Right kidney (tissue), 1 donor: Measurements from ENCODE around the gene TMEM181.
"Not testable (repeated sequence)": the region's sequence is repeated elsewhere in the genome, so short reads cannot be mapped to it uniquely, and the experiment has no call there.

ENCODE experiments used
- DNase-seq: peaks from one replicate; pipeline ENCODE4 v3.0.0-alpha.2; 2016

TMEM181 gene

DNA sequence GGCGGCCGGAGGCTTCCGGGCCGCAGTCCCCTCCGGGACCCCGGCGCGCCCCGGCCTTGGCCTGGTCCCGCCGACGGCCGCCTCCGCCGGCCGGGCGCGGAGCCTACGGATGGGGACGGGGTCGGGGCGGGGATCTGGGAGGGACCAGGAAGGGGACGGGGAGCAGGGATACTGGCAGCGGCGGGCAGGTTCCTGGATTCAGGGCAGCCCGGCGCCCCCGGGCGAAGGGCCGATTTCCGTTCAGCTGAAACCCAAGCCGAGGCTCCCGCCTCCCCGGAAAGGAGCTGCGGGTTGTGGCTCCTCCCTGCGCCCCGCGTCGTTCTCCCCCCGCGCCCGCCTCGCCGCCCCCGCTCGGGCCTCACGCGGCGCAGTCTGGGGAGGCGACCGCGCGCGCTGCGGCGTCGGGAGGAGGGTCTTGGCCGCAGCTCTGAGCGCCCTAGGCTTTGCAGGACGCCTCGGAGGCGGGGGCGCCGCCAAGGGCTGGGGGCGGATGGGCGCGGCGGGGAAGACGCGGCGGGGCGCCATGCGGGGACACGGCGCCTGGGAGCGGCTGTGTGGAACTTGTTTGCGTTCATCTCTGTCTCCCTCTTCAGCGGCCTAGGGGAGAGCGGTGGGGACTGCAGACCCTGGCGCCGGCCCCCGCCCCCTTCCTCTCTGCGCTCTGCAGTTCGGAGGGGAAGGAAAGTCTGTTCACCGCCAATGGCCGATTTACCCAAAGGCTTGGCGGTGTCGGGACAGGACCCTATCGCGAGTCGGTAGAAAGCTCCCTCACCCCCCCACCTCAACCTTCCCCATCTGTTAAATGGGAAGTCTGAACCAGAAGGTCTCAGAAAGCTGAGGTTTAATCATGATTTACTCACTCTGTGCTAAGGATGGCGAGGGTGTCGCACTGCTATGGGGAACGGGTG is 22.7 kb upstream of the TMEM181 start:
- DNase-seq: peak; percentile 66

- DNase-seq: no peak
Observed at GRCh38 chr6:158538741-158539140, 21.1 kb upstream of the TMEM181 start.

DNA sequence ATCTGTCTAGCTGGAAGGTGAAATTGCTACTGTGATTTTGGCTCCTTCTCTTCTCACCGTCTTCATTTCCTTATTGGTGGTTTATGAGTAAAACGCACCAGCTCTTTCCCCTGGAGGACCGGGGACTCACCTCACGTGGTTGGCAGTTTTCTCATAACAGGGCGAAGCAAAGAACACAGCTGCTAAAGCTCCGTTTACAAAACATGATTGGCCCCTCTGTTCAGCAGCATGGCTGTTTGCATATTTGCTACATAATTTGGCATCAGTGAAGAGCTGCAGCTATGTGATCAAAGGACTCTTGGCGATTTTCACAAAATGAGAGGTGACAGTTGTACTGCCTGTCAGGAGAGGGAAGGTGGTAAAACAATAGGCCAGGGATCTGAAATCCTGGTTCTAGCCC is 20.5 kb upstream of the TMEM181 start:
- DNase-seq: no peak

DNA sequence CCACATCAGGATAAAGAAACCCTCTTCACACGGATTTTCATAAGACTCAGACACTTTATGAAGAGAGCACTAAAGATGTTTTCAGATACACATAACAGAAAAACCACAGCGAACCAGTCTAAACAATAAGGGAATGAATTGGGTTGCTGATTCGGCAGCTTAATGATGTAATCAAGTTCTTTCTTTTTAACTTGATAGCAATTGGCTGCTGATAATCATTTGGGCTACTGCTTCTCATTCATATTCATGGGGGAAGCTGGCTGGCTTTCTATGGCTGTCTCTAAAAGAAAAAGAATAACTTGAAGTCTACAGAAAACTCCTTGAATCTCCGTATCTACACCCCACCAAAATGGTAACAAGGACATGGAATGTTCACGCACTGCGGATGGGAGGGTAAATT is 20.0 kb upstream of the TMEM181 start:
- DNase-seq: no peak

DNA sequence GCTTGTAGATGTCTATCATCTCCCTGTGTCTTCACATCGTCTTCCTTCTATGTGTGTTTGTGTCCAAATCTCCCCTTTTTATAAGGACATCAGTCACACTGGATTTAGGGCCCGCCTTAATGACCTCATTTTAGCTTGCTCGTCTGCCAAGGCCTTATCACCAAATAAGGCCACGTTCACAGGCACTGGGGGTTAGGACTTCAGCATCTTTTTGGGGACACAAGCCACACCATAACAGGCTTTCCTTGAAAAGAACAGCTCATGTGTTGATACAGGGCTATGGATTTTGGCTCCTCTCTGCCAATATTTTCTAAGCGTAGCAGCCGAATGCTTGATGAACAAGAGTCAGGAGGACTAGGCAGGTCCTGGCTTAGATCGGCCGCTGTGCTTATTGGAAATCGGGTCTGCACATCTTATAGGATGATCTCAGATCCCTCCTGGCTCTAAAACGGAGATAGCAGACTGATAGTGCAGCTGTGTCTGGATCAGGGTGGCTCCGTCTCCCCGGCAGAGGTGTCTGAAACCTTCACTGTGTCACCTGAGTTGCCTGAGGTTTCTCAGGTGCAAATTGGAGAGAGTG is 16.2 kb upstream of the TMEM181 start:
- no peak for DNase-seq

GRCh38 chr6:158544428-158544827 is 15.5 kb upstream of the TMEM181 start:
- no peak for DNase-seq

- DNase-seq: no peak
Observed at GRCh38 chr6:158545043-158545966, 14.6 kb upstream of the TMEM181 start.

DNA sequence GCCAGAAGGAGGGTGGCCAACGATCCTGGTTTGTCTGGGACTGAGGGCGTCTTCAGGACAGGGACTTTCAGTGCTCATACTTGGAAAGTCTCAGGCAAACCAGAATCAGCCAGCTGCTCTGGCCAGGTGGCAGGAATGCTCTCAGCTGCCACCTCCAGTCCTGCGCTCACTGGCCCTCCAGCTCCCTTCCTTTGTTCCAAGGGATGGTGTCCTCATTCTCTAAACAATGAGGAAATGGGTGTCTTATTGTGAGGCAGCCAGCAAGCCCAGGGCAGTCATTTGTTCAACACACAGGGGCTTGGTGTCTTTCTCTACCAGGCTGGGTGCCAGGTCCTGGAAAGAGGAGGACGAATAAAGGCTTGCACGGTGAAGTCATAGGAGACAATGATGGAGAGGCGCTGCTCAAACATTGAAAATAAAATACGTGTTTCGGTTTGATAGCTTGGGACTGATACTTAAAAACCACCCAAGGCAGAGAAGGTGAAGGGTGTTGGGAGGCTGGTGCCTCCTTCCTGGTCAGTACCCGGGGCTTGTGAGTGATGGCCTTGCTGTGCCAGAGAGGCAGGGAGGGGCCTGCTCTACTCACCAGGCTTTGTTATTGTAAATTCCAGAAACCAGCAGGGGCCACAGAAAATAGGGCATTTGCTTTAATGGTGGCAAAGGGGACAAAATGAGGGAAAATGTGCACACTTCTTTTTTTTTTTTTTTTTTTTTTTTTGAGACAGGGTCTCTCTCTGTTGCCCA is 11.3 kb upstream of the TMEM181 start:
- DNase-seq: no peak

DNA sequence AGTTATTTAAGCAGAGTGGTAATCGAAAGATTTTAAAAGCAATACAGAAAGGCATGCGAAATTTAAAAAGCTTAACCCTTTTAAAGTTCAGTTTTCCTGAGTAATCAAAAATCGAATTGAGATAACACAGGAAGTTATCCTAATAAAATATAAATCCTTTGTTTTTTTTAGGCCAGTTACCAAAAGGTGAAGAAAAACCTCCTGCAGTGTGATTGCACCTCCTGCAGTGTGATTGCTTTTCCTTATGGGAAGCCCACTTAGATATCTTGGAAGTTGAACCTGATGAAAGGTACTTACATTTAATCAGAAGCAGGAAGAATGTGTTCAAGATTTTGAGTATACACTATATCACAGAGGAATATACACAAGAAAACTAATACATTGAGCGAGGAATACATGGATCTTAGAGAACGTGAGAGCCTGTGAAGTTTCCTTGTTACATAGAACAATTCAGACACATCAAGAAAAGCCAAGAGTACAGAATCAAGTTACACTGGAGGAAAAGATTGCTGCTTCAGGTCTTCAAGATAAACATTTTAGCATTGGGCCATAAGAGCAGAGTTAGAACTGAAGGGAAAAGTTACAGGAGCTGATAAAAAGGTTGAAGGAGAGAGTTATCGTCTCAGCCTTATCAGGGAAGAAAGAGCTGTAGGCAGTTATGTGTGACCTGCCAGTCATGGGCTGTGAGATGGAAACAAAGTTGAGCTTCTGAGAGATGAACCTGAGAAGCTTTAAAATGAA is 7.7 kb upstream of the TMEM181 start:
- DNase-seq: no peak

DNA sequence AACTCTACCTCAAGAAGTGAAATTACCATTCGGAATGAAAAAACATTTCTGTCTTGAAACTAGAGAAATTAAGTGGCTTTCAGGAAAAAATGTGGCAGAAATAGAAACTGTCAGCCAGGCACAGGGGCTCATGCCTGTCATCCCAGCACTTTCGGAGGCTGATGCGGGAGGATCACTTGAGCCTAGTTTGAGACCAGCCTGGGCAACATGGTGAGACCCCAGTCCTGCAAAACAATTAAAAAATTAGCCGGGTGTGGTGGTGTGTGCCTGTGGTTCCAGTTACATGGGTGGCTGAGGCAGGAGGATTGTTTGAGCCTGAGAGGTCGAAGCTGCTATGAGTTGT is 7.1 kb upstream of the TMEM181 start:
- DNase-seq: no peak

DNA sequence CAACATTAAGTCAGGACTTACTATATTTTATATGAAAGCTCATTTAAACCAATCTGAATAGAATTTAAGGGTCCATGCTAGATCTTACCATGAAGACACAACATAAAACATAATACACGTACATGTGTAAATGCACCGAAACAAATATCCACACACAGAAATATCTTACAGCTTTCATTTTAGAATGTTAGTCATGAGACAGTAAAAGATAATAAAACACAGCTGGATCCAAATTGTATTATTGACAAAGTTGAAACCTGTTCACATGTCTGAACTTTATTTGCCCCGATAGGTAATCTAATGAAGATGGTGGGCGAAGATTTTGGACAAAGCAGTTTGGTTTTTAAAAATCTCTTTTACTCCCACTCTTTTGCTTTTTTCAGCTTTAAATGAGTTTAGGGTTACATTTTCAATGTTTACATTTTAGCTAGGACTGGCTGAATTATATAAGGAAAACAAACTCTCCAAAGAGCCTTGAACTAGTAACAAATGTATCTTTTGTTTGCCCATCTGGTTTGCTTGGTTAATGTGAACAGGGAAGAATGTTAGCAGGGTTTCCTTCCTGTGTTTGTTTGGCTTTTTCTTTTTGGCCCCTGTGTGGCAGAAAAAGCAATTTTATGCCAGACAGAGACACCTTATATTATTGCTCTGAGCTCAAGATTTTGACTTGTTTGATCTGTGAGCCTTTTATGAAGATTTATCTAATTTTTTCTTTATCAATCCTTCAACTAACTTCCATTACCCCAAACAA is 5.1 kb upstream of the TMEM181 start:
- DNase-seq: no peak

- no peak for DNase-seq
Observed at GRCh38 chr6:158556113-158556512, 3.8 kb upstream of the TMEM181 start.

DNA sequence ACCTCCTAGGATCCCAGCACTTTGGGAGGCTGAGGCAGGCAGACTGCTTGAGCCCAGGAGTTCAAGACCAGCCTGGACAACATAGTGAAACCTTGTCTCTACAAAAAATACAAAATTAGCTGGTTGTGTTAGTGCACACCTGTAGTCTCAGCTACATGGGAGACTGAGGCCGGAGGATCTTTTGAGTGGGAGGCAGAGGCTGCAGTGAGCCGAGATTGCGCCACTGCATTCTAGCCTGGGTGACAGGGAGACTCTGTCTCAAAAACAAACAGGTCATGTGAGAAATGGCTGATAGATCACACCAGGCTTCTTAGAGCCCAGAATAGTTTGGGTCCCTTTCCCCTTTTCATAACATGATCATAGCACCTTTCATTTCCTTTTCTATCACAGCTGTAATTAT is 2.8 kb upstream of the TMEM181 start:
- DNase-seq: not testable (repeated sequence)

- DNase-seq: no peak
Observed at GRCh38 chr6:158557927-158558326, 2.0 kb upstream of the TMEM181 start.

- DNase-seq: no peak
Observed at GRCh38 chr6:158558415-158559306, 1.2 kb upstream of the TMEM181 start.

GRCh38 chr6:158559338-158559894 is 475 bp upstream of the TMEM181 start:
- no peak for DNase-seq

DNA sequence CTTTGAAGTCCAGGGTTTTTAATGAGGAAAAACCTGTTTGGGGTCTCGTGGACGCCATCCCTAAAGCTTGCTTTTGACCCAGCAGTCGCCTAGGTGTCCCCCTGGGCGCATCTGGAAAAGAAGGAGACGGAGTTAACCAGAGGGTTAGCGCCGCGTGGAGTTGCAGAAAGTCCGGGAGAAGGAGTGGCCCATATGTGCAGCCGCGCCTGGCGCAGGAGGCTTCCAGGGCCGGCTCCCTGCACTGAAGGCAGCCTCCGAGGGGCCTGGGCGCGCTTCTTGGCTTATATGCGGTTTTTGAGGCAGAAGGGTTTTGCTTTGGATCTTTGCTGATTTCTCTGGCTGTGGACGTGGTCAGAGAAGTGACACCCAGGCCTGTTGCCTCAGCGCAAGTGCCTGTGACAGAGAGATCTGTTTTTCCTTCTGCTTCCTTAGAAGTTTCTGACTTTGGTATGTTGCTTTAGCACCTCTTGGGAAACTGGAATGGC is 987 bp downstream of the TMEM181 start:
- DNase-seq: no peak

DNA sequence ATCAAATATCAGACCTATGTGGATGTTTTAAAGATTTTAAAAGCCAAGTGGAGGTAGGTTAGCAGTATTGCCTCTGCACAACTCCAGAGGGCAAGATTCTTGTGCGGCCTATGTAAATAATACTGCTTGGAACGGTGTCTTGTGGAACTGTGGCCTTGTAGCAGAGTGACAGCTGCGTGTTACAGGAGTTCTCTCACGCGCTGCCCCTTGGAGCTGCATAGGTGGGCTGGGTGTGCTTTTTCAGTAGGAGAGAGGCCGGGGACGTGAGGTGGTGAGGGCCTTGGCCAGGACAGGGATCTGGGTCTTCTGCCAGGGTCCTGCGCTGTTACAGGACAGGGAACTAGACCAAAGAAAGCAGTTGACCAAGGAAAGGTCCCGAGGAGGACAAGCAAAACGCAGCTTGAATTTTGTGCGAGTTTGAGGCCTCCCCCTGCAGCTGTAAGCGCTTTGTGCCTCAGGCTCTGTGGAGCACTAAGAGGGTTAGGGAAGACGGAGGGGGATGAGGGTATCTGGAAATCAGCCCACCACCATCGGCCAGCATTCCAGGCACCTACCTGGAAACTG is 1.5 kb downstream of the TMEM181 start:
- no peak for DNase-seq

DNA sequence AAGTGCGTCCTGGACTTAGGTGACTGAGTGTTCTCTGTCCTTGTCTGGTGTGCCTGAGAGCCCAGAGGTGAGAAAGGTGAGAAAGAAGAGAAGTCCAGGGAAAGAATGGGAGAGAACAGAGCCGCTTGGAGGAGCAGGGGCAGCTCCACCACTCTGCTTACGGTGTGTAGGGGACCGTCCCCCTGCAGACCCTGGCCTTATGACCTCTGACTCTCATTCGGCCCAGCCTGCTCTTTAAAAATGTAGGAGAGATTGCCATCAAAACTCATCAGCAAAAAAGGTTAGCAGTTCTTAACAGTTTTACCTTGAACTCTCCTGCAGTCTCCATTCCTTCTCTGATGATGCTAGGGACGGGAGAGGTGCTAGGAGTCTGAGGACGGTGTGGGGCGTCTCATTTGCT is 2.0 kb downstream of the TMEM181 start:
- DNase-seq: no peak
